Activated CD8-positive, alpha-beta memory T cell treated with anti-CD3 and anti-CD28 coated beads, Interleukin-2, amount 50 U/mL, for 1 hour (primary cell): ENCODE results near the gene EDN2.

Experiments
- DNase-seq: peaks from one replicate; pipeline ENCODE4 v3.0.0-alpha.2; 2020; ENCODE audit errors: extremely low read depth

Gene EDN2

GRCh38 chr1:41483001-41483850, 1.3 kb downstream of the EDN2 start:
- no peak for DNase-seq

GRCh38 chr1:41482001-41482765, 2.3 kb downstream of the EDN2 start:
- DNase-seq = no peak

DNA sequence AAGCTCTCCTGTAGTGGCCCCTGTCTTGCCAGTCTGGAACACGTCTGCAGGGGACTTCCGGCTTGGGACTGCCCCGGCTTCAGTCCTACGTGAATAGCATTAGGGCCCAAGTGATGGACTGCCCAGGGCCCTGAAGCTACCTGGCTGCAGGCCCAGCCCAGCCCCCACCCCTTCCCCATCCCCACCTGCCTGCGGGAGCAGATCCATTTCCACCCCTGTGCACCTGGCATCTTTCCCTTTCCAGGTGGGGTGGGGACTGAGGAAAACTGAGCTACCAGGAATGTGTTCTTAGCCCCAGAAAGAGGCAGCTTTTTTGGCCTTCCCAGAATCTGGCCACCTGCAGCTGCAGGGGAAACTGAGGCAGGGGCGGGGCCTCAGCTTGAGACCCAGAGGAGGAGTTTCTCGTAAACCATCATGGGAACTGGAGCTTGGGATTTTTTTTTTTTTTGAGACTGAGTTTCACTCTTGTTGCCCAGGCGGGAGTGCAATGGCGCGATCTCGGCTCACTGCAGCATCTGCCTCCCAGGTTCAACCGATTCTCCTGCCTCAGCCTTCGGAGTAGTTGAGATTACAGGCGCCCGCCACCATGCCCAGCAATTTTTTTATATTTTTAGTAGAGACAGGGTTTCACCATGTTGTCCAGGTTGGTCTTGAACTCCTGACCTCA, 3.2 kb downstream of the EDN2 start:
- no peak for DNase-seq

DNA sequence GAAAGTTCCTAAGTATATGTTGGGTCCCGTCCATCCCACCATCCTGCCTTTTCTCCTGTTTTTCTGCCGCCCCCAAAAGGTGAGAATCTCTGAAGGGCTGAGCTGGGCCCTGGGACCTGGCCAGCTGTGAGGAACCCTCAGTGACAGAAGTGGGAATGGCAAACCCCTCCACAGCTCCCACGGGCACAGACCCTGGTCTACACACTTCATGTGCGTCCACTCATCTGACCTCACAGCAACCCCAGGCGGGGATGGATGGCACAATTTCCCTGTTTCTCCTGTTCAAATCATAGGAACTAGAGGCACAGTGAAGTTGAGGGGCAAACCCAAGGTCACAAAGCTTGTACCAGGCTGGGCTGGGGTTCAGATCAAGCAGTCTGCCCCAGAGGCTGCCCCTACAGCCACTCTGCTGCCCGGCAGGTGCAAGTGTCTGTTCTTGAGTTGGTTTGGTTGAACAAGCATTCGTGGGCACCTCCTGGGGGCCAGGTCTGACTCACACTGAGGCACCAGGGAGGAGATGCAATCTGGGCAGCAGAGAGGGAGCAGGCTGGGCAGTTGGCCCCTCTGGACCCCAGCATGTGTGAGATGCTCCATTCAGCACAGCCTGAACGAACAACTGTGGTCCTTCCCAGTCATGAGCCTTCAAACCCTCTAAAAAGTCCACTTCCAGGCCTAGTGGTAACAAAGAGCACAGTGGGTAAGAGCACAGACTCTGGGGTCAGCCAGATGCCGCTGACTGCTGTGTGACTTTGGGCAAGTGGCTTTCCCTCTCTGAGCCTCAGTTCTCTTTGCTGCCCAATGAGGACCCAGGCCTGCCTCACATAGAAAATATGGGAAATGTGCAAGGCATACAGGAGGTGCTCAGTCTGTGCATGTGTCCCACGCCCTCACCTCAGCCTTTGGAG, 4.0 kb downstream of the EDN2 start:
- DNase-seq = no peak

GRCh38 chr1:41479808-41480160, 4.7 kb downstream of the EDN2 start:
- no peak for DNase-seq

DNA sequence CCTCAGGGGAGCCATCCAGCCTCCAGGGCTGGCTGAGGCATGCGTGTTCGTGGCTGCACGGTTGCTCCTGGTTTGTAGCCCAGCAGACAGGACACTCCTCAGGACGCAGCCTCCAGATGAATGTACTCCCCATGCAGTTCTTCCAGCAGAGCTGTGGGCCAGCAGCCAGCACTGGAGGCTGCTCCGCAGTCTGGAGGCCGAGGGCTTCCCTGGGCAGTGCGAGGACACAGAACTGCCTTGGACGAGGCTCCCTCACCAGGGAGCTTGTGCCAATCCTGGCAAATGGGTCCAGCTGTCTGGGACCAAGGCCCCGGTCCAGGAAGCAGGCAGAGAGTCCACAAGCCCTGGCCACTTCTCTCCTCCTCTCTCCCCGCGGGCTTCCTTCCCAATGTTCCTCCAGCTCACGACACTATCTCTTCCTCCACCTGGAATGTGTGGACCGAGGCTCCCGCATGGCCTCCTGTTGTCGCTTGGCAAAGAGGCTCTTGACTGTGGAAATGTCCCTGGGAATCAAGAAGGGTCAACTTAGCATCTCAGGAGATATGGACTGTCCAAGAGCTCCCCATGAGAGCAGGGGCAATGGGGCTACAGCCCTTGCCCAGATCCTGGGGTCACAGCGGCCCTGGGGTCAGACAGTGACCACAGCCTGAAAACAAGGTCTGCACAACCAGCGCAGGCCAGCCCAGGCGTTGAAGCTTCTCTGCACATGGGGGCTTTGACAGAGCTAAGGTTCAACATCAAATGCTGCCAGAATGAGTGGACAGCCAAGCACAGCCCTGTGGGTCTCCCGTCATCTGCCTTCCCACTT, 5.3 kb downstream of the EDN2 start:
- DNase-seq = no peak

- DNase-seq = no peak
Measured at GRCh38 chr1:41478118-41478748, 6.2 kb downstream of the EDN2 start.

DNA sequence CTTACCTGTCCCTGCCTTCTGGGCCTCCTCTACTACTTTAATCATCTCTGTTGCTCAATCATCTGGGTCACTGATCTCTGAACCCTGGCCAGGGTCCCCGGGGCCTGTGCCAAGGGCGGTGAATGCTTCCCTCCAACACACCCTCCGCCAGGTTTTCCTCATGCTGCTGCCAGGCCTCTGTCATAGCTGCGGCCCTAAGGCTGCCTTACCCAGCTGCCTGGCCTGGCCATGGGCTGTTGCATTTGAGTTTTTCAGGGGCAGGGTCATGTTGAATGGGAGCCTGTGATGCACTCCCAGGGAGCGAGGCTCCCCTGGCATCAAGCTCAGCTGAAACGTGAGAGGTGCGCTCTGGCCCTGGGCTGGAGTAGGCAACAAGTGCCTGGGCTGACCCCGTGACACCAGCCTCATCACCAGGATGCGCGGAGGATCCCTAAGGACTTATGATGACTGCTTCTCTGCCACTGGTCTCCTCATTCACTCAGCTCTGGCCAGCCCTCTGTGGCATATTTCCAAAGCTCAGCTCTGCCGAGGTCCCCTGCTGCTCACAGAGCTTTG, 7.6 kb downstream of the EDN2 start:
- DNase-seq = no peak

- no peak for DNase-seq
Measured at GRCh38 chr1:41475859-41476567, 8.5 kb downstream of the EDN2 start.

DNA sequence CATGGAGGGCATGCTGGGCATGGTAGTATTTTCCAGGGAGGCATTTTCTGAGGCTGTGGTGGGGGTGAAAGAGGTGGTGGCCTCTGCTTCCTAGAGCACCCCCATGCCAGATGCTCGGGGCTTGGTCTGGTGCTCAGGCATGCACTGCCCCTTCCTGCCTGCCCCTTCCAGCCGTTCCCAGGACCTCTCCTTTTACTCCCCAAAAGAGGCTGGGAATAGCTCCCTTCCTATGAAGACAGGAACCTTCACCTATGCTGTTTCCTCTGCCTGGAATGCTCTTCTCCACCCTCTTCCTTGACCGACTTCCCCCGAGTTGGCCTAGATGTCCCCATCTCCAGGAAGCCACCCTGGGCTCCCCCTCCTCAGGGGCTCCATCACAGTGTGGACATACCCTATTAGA, 9.1 kb downstream of the EDN2 start:
- DNase-seq = no peak

DNA sequence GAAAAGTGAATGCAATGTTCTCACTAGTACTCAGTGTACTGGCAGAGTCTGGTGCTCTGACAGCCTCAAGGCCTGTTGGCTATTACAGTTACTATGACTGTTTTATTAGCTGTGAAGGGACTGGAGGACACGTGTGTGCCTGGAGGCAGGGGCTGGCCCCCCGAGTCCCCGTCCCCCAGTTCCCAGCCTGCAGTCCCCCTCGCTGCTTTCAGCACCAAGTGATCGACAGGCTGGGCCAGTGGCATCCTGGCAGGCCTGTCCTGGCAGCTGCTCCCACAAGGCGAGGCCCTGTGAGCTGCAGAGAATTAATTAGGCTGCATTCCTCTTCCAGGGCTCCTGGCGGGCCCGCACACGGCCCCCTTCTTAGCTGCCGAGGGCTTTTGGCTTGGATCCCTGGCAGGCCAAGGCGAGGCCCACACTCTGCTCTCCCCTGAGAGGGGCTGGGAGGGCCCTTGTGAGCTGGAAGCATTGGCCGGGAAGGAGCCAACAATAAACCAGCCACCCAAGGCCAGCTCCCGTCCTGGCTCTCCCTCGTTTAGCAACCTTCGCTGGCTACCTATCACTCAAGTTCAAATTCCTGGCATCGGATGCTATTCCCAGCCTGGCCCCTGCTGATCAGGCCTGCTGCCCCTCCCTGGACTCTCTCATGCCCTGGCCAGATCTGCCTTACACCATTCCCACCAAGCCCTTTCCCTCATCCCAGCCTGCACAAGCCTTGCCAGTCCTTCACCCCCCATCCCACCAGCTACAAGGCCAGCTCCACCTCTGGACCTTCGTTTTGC, 9.8 kb downstream of the EDN2 start:
- no peak for DNase-seq

GRCh38 chr1:41473738-41474362, 10.6 kb downstream of the EDN2 start:
- DNase-seq = no peak

- no peak for DNase-seq
Measured at GRCh38 chr1:41471658-41472057, 12.8 kb downstream of the EDN2 start.

DNA sequence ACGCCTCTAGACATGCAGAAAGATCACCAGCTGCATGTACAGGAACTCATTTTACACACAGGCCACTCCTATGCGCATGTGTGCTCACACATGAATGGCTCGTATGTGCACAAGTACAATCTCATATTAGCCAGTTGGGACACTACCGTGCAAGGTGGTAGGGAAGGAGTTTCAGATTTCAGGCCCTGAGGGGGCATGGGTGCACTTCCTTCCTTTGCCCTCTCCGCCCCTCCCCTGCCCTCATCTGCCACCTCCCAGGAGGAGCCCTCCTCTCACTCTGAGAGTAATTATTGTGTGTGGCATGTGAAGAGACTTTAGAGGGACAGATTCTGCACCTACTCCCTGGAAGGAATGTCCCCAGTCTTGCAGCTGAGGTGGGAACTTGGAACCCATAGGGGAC, 14.8 kb downstream of the EDN2 start:
- no peak for DNase-seq

- no peak for DNase-seq
Measured at GRCh38 chr1:41468122-41468762, 16.2 kb downstream of the EDN2 start.

GRCh38 chr1:41467673-41468072, 16.8 kb downstream of the EDN2 start:
- no peak for DNase-seq

DNA sequence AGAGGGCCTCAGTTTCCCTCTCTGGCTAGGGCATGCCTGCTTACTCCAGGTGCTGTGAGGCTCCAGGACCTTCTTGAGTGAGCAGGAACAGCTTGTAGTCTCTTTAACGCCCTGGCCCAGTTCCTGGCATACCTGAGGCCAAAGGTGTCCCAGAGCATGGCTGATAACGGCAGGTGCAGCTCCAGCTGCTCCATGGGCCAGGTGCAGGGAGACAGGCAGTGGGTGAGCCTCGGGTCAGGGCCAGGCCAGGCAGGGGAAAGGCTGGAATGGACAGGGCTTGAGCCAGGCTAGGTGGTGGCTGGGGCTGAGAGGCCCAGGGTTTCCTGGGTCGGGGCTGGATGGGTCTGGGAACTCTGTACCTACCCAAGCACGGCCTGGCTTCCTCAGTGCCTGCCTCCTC, 18.3 kb downstream of the EDN2 start:
- DNase-seq = no peak

- no peak for DNase-seq
Measured at GRCh38 chr1:41465741-41466140, 18.7 kb downstream of the EDN2 start.
